ENCODE data around the gene DAD1.
"Not testable (repeated sequence)": the region's sequence is repeated elsewhere in the genome, so short reads cannot be mapped to it uniquely, and the experiment has no call there.

Gene DAD1

DNA sequence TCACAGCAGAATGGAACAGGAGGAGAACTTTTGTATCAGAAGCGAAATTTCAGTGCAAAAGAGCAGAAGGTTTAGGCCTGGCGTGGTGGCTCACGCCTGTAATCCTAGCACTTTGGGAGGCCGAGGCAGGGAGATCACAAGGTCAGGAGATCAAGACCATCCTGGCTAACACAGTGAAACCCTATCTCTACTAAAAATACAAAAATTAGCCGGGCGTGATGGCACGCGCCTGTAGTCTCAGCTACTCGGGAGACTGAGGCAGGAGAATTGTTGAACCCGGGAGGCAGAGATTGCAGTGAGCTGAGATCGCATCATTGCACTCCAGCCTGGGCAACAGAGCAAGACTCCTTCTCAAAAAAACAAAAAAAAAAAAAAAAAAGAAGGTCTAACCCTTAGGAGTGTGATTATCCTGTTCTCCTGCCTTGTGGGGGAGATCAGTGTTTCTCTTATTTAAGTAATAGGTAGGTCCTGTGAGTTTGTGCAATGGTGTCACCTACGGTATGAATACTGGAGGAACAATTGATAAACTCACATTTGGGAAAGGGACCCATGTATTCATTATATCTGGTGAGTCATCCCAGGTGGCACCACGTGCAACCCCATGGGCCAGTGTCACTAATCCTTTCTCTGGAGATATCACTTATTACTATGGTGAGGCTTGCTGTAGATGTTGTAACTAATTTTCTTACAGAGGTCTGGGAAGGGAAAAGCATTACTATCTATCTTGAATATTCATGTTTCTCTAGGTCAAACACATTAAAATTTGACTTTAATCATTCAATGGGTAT lies 45.3 kb downstream of the DAD1 start:
- ATAC-seq, H3K27me3 Mint-ChIP-seq, DNase-seq, H3K9me3 Mint-ChIP-seq: not testable (repeated sequence)
- H3K27ac Mint-ChIP-seq, result peak overlapping the region; percentile 21 to 96
- H3K4me1 Mint-ChIP-seq, result peaks cover 100% of the 10 kb centered on the region
- peak overlapping the region; percentile 80 to 83 for H3K4me3 Mint-ChIP-seq

DNA sequence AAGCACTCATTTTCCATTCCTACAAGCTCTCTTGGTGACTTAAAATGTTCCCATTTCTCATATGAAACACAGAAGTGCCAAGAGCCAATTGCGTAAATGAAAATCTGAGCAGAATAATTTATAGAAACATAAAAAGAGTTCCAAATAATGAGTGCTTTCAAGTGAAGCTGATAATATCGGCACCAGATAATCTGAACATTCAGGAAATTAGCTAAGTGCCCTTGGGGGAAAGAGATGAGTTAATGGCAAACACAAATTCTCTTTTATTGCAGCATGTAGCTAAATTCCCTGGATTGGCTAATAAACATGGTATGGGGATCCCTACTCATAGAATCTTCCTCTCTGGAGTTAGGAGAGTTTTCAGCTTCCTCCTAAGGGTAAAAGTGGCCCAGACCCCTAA lies 46.7 kb downstream of the DAD1 start:
- Mint-ChIP-seq H3K27me3 (no peaks in the 10 kb centered on the region), H3K4me1 (peaks cover 100% of the 10 kb centered on the region), H3K27ac (peak overlapping the region; percentile 98), H3K9me3 (no peaks in the 10 kb centered on the region), H3K4me3 (peak overlapping the region; percentile 83 to 85)
- DNase-seq, result no peak
- ATAC-seq, result no peak

DNA sequence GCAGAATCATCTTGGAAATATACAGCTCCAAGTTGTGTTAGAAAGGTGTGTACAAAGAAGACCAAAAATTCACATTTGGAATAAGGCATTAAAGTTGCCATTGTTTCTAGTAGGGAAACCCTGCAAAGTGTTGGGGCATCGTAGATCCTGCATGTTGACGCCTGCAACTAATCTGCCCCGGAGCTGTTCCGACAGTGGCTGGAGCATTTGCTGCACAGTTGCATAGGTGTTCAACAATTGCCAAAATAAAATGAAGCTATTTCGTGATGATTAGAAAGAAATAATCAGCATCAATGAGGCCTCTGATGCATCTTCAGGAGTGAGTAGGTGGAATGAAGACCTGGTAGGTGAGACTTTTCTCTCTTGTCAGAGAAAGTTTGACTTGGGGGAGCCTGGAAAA lies 47.3 kb downstream of the DAD1 start:
- H3K27me3 Mint-ChIP-seq, result no peaks in the 10 kb centered on the region
- DNase-seq (no peak), ATAC-seq (no peak)
- no peaks in the 10 kb centered on the region for H3K9me3 Mint-ChIP-seq
- H3K4me1 Mint-ChIP-seq, result peaks cover 100% of the 10 kb centered on the region
- peak overlapping the region; percentile 83 to 85 for H3K4me3 Mint-ChIP-seq
- H3K27ac Mint-ChIP-seq, result peak overlapping the region; percentile 98

- Mint-ChIP-seq H3K4me1 (peaks cover 97% of the 10 kb centered on the region), H3K27me3 (no peaks in the 10 kb centered on the region), H3K27ac (peak overlapping the region; percentile 98), H3K4me3 (peak overlapping the region; percentile 83 to 85), H3K9me3 (no peaks in the 10 kb centered on the region)
- ATAC-seq (no peak), DNase-seq (no peak)
Observed at GRCh38 chr14:22540811-22541360, 48.1 kb downstream of the DAD1 start.

- peak overlapping the region; percentile 83 to 85 for H3K4me3 Mint-ChIP-seq
- DNase-seq (no peak), ATAC-seq (no peak)
- H3K9me3 Mint-ChIP-seq, result no peaks in the 10 kb centered on the region
- H3K27me3 Mint-ChIP-seq, result no peaks in the 10 kb centered on the region
- peaks cover 95% of the 10 kb centered on the region for H3K4me1 Mint-ChIP-seq
- peak overlapping the region; percentile 98 for H3K27ac Mint-ChIP-seq
Observed at GRCh38 chr14:22540293-22540692, 48.7 kb downstream of the DAD1 start.

GRCh38 chr14:22539831-22540230 lies 49.2 kb downstream of the DAD1 start:
- peak overlapping the region; percentile 83 to 85 for H3K4me3 Mint-ChIP-seq
- peak; percentile 16 for ATAC-seq

GRCh38 chr14:22538671-22539228 lies 50.3 kb downstream of the DAD1 start:
- peak overlapping the region; percentile 98 for H3K27ac Mint-ChIP-seq
- H3K9me3 Mint-ChIP-seq, result no peaks in the 10 kb centered on the region
- ATAC-seq (peak; percentile 24), DNase-seq (no peak)
- no peaks in the 10 kb centered on the region for H3K27me3 Mint-ChIP-seq
- peaks cover 95% of the 10 kb centered on the region for H3K4me1 Mint-ChIP-seq
- H3K4me3 Mint-ChIP-seq, result peak overlapping the region; percentile 83 to 85

More at GRCh38 chr14:22539831-22540230, 49.2 kb downstream of the DAD1 start:
- H3K27ac Mint-ChIP-seq, result peak overlapping the region; percentile 98
- peaks cover 95% of the 10 kb centered on the region for H3K4me1 Mint-ChIP-seq
- no peak for DNase-seq
- no peaks in the 10 kb centered on the region for H3K27me3 Mint-ChIP-seq
- no peaks in the 10 kb centered on the region for H3K9me3 Mint-ChIP-seq

DNA sequence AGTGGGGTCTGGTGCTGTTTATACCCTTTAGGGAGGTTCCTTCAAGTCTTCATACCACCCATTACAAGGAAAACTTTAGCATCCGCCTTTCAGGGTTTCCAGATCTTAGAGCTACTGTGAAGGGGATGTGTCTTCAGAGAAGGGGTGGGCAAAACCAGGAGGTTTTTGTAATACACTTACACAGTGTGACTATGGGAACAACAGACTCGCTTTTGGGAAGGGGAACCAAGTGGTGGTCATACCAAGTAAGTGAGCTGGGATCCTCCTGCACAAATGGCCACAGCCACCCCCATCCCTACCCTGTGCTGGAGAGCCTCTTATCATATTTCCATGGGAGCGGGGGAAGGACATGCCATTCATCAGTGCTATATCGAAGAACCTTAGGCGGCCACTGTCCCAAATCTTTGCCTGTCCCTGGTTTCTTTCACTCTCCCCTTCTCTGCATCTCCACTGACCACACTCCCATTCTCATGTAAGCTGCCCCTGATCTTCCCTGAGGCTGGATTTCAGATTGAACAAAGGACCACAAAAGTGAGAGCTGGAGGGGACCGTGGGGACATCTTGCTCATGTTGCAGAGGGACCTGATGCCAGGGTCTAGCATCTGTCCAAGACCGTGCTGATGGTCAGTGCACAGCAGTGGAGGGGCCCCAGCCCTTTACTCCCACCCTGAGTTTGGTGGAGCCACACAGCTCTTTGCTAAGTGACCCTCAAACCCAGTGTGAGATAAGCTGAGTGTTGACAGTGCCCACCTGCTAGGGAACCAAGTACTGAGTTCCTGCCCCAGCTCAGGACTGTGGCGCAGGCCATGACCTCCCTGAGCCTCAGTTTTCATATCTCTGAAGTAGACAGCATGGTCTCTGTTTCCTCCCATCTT lies 51.4 kb downstream of the DAD1 start:
- Mint-ChIP-seq H3K4me3 (peak overlapping the region; percentile 83 to 85), H3K27ac (peak overlapping the region; percentile 98), H3K4me1 (peaks cover 95% of the 10 kb centered on the region), H3K9me3 (no peaks in the 10 kb centered on the region), H3K27me3 (no peaks in the 10 kb centered on the region)
- no peak for DNase-seq
- ATAC-seq, result no peak

DNA sequence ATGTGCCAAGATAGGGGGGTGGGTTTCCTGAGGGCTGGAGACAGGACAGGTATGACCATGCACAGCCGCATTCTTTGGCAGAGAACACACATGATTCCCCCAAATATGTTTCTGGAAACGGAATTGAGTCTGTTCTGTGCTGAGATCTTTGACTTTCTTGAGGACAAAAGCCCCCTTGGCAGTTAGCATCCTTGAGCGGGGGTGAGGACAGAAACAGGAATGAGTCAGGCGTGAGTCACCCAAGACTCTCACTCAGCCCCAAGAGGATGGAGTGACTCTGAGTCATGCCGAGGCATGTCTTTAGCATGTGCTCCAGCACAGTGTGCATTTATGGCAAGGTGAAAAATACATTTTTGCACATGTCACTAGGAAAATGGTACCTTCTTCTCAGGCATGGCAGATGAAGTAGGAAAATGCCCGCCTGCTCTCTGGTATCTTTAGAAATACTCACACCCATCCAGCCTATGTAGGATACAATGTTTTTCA lies 52.1 kb downstream of the DAD1 start:
- Mint-ChIP-seq H3K4me3 (peak overlapping the region; percentile 83 to 85), H3K4me1 (peaks cover 95% of the 10 kb centered on the region), H3K9me3 (no peaks in the 10 kb centered on the region), H3K27ac (peak overlapping the region; percentile 98), H3K27me3 (no peaks in the 10 kb centered on the region)
- ATAC-seq, result peak; percentile 96
- peak; percentile 78 to 90 for DNase-seq

GRCh38 chr14:22535916-22536315 lies 53.1 kb downstream of the DAD1 start:
- no peaks in the 10 kb centered on the region for H3K27me3 Mint-ChIP-seq
- ATAC-seq (no peak), DNase-seq (no peak)
- peak overlapping the region; percentile 26 to 84 for H3K4me3 Mint-ChIP-seq
- H3K27ac Mint-ChIP-seq, result peak overlapping the region in 1 of 2 donors; percentile 15
- peaks cover 95% of the 10 kb centered on the region for H3K4me1 Mint-ChIP-seq
- no peaks in the 10 kb centered on the region for H3K9me3 Mint-ChIP-seq

DNA sequence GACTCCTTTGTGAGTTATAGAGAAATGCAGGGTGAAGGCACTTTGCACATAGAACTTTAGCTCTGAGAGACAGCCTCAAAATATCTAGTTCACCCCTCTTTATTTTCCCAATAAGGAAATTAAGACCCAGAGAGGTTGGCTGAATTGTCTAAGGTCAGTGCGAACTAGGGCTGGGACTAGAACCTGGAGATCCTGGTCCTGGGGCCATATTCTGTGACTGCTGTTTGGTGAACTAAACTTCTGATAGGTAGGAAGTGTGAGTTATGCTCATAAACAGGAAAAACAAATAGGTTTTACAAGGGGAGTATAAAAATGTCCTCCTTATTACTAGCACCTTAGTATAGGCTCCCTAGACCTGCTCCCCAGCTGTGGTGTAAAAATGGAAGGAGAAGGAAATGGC lies 53.9 kb downstream of the DAD1 start:
- Mint-ChIP-seq H3K4me1 (peaks cover 91% of the 10 kb centered on the region), H3K27ac (peak overlapping the region; percentile 82 to 94), H3K27me3 (no peaks in the 10 kb centered on the region), H3K4me3 (peak overlapping the region; percentile 69 to 84), H3K9me3 (no peaks in the 10 kb centered on the region)
- ATAC-seq (no peak), DNase-seq (no peak)

GRCh38 chr14:22534547-22534946 lies 54.5 kb downstream of the DAD1 start:
- peak overlapping the region; percentile 69 to 84 for H3K4me3 Mint-ChIP-seq
- DNase-seq (no peak), ATAC-seq (no peak)
- no peaks in the 10 kb centered on the region for H3K27me3 Mint-ChIP-seq
- H3K4me1 Mint-ChIP-seq, result peaks cover 91% of the 10 kb centered on the region
- H3K9me3 Mint-ChIP-seq, result no peaks in the 10 kb centered on the region
- peak overlapping the region; percentile 82 to 94 for H3K27ac Mint-ChIP-seq

DNA sequence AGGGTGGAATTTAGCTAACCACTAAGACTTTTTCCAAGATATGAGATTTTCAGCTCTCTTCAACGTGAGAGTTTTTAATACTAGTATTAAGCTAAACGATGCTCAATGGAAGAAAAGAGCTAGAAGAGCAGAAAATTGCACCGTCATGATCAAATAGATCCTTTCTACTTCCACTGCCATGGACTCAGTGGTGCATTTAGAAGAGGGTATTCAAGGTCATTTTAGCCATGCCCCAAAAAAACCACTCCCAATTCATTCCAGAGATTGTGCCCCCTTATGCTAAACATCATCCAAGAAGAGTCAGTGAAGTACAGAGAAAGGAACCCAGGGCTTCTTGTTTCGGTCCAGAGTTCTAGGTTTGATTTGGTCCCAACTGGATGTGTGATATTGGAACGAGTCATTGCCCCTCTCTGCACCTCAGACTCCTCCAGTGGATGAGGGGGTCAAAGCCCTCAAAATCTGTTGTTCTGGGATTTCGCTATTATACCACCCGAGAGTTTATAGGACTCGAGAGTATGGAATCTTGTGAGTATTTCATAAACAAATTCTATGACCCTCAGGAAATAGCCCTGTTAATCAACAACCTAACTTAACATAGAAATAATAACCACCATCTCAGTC lies 55.2 kb downstream of the DAD1 start:
- Mint-ChIP-seq H3K4me3 (peak overlapping the region; percentile 74 to 88), H3K9me3 (no peaks in the 10 kb centered on the region), H3K27me3 (no peaks in the 10 kb centered on the region), H3K4me1 (peaks cover 91% of the 10 kb centered on the region), H3K27ac (peak overlapping the region; percentile 93 to 98)
- ATAC-seq (no peak), DNase-seq (no peak)

DNA sequence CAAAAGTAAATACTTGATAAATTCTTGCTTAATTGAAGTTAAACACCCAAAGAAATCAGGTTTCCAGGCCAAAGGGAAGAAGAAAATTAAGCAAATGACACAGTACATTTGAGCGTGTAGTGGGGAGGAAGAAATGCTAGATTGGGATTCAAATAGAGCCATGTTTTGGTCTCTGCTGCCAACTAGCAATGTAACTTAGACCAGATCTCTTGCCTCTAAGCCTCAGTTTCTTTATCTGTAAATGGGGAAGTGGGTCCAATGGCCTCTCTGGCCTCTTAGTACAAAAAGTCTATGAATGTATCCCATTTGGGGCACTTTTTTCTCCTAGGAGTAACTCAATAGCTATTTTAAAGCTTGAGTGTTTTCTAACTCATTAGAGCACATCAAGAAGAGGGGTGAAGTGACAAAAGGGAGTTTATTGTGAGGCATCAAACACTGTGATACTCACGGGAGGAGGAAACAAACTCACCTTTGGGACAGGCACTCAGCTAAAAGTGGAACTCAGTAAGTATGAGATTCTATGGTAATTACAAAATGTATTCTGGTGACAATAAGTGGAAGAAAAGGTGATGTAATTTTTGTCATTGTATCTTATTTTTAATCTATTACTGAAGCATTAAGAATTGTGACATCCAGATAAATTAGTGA lies 55.8 kb downstream of the DAD1 start:
- H3K27me3 Mint-ChIP-seq, result no peaks in the 10 kb centered on the region
- no peaks in the 10 kb centered on the region for H3K9me3 Mint-ChIP-seq
- H3K27ac Mint-ChIP-seq, result peak overlapping the region; percentile 93 to 98
- peaks cover 91% of the 10 kb centered on the region for H3K4me1 Mint-ChIP-seq
- ATAC-seq (no peak), DNase-seq (no peak)
- H3K4me3 Mint-ChIP-seq, result peak overlapping the region; percentile 74 to 88
